GM23248 (cell line): ENCODE results near the gene OR51G1.

Source experiments
- EZH2 ChIP-seq: fragments of 200-600 bp; sonication (generic); IDR thresholded peaks from 2 replicates; pipeline ENCODE4 v1.6.1; 2018; ENCODE audit warnings: antibody characterized with exemption, mild to moderate bottlenecking; ENCODE audit not compliant: insufficient read depth, poor library complexity, severe bottlenecking
- EZH2phosphoT487 ChIP-seq: fragments of 200-600 bp; sonication (generic); IDR thresholded peaks from 2 replicates; pipeline ENCODE4 v1.6.1; 2018; ENCODE audit warnings: antibody characterized with exemption, moderate library complexity, mild to moderate bottlenecking, low read depth; ENCODE audit not compliant: insufficient read depth

DNA sequence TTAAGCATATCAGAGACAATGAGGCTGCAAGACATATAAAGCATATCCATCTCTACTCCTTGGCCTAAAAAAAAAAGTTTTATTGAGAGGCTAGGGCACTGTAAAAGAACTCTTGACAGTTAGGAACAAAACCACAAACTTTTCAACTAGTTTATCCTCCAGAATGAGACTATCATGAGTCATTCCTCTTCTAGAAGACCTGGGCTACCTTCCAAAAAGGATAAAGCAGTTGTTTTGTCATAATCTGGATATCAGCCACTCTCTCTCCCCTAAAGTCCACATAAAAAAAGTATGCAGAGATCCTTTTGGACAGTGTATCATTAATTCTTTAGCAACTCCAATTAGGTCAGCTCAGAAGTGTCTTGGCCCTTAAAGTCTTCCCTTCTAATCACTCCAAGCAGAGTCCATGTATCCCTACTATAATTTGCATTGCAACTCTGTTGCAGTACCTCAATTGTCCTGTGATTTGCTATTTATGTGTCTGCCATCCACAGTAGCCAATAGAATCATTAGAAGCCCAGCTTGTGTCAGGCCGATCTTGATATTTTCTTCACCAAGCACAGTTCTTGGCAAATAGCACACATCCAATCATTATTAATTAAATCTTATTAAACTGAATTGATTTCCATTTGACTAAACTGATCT lies 32.0 kb downstream of the OR51G1 start:
- TF ChIP-seq EZH2phosphoT487 (no peak), EZH2 (no peak)
